ENCODE measurements around the gene SEMA3C. TPM values are rescaled to one million over a fixed set of nuclear protein-coding genes. Genes with fewer than 3 reads are reported as not detected.
A peak's percentile ranks its signal among the peaks of the same experiment; 100 is the strongest.

The SEMA3C gene
- total and polyA plus RNA-seq, 2 donors (not counting 1 experiment from before 2014, with no cell fraction given), result 310 to 322 TPM

DNA sequence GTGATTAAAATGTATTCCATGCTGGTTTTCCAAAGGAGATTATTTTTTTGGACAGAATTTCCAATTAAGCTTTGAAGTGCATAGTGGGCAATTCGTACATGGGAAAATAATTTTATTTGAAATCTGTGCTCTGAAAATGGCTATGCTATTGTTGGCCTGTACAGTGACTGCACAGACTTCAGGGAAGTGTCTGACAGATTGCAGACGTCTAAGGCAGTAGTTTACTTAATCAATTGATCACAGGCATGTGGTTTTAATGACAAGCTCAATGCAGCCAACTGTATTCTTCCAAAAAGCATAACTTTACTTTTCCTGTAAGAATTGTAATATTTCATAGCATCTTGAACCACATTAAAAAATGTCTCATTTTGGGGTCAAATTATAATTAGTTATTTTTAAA lies 102.0 kb downstream of the SEMA3C start:
- Histone ChIP-seq H3K4me3 (replicated peaks in 1 of 4; ENCODE audit: control extremely low read depth in 1 of 4, insufficient read depth in 1 of 4, low read depth in 3 of 4, low read length in 4 of 4) (no peak overlapping the region), H3K9ac (ENCODE audit: insufficient read depth, low read length) (no peak overlapping the region), H3K27me3 (ENCODE audit: control insufficient read depth, insufficient read depth, low read length) (no peaks in the 10 kb centered on the region), H4K20me1 (ENCODE audit: control insufficient read depth, extremely low read depth, insufficient read depth, low read length) (no peaks in the 10 kb centered on the region), H3K4me1 (ENCODE audit: control insufficient read depth, extremely low read depth, insufficient read depth, low read length) (peaks cover 2% of the 10 kb centered on the region), H3K79me2 (ENCODE audit: control insufficient read depth, insufficient read depth, low read length) (no peaks in the 10 kb centered on the region), H3K36me3 (ENCODE audit: control insufficient read depth, insufficient read depth, low read length) (no peaks in the 10 kb centered on the region), H3K27ac (ENCODE audit: insufficient read depth, low read length) (no peak overlapping the region), H3K4me2 (ENCODE audit: extremely low read depth, insufficient read depth, low read length) (no peak overlapping the region), H3K9me3 (ENCODE audit: control insufficient read depth, insufficient read depth, low read depth, low read length) (no peaks in the 10 kb centered on the region), H2AFZ (ENCODE audit: low read length) (no peak overlapping the region)
- no peak for DNase-seq (ENCODE audit: low read depth in 2 of 2)
- TF ChIP-seq CTCF (conservative IDR thresholded peaks at IDR 0.05 in 1 of 2, IDR thresholded peaks at IDR 0.05 in 1 of 2; ENCODE audit: low read depth in 1 of 2, low read length in 2 of 2) (no peak), EZH2 (IDR thresholded peaks at IDR 0.05; ENCODE audit: low read length, missing control alignments) (no peak)

GRCh38 chr7:80815733-80816132 lies 103.1 kb downstream of the SEMA3C start:
- Histone ChIP-seq H4K20me1 (ENCODE audit: control insufficient read depth, extremely low read depth, insufficient read depth, low read length) (no peaks in the 10 kb centered on the region), H3K4me2 (ENCODE audit: extremely low read depth, insufficient read depth, low read length) (no peak overlapping the region), H3K27ac (ENCODE audit: insufficient read depth, low read length) (no peak overlapping the region), H3K9me3 (ENCODE audit: control insufficient read depth, insufficient read depth, low read depth, low read length) (no peaks in the 10 kb centered on the region), H3K4me1 (ENCODE audit: control insufficient read depth, extremely low read depth, insufficient read depth, low read length) (peaks cover 2% of the 10 kb centered on the region), H3K9ac (ENCODE audit: insufficient read depth, low read length) (no peak overlapping the region), H2AFZ (ENCODE audit: low read length) (no peak overlapping the region), H3K4me3 (replicated peaks in 1 of 4; ENCODE audit: control extremely low read depth in 1 of 4, insufficient read depth in 1 of 4, low read depth in 3 of 4, low read length in 4 of 4) (no peak overlapping the region), H3K27me3 (ENCODE audit: control insufficient read depth, insufficient read depth, low read length) (no peaks in the 10 kb centered on the region), H3K36me3 (ENCODE audit: control insufficient read depth, insufficient read depth, low read length) (no peaks in the 10 kb centered on the region), H3K79me2 (ENCODE audit: control insufficient read depth, insufficient read depth, low read length) (no peaks in the 10 kb centered on the region)
- peak in 1 of 2 donors; percentile 36 for DNase-seq (ENCODE audit: low read depth in 2 of 2)
- TF ChIP-seq EZH2 (IDR thresholded peaks at IDR 0.05; ENCODE audit: low read length, missing control alignments), result no peak
- no peak for TF ChIP-seq CTCF (conservative IDR thresholded peaks at IDR 0.05 in 1 of 2, IDR thresholded peaks at IDR 0.05 in 1 of 2; ENCODE audit: low read depth in 1 of 2, low read length in 2 of 2)

- no peaks in the 10 kb centered on the region for H4K20me1 ChIP-seq (ENCODE audit: control insufficient read depth, extremely low read depth, insufficient read depth, low read length)
- TF ChIP-seq EZH2 (IDR thresholded peaks at IDR 0.05; ENCODE audit: low read length, missing control alignments), result no peak
- no peak for TF ChIP-seq CTCF (conservative IDR thresholded peaks at IDR 0.05 in 1 of 2, IDR thresholded peaks at IDR 0.05 in 1 of 2; ENCODE audit: low read depth in 1 of 2, low read length in 2 of 2)
- no peaks in the 10 kb centered on the region for H3K9me3 ChIP-seq (ENCODE audit: control insufficient read depth, insufficient read depth, low read depth, low read length)
- H3K9ac ChIP-seq (ENCODE audit: insufficient read depth, low read length), result no peak overlapping the region
- no peak overlapping the region for H3K4me2 ChIP-seq (ENCODE audit: extremely low read depth, insufficient read depth, low read length)
- no peak overlapping the region for H3K4me3 ChIP-seq (replicated peaks in 1 of 4; ENCODE audit: control extremely low read depth in 1 of 4, insufficient read depth in 1 of 4, low read depth in 3 of 4, low read length in 4 of 4)
- no peaks in the 10 kb centered on the region for H3K27me3 ChIP-seq (ENCODE audit: control insufficient read depth, insufficient read depth, low read length)
- peaks cover 6% of the 10 kb centered on the region for H3K4me1 ChIP-seq (ENCODE audit: control insufficient read depth, extremely low read depth, insufficient read depth, low read length)
- H3K27ac ChIP-seq (ENCODE audit: insufficient read depth, low read length), result no peak overlapping the region
- no peak overlapping the region for H2AFZ ChIP-seq (ENCODE audit: low read length)
- H3K79me2 ChIP-seq (ENCODE audit: control insufficient read depth, insufficient read depth, low read length), result no peaks in the 10 kb centered on the region
- DNase-seq (ENCODE audit: low read depth in 2 of 2), result no peak
- H3K36me3 ChIP-seq (ENCODE audit: control insufficient read depth, insufficient read depth, low read length), result no peaks in the 10 kb centered on the region
These were observed 109.3 kb downstream of the SEMA3C start for GRCh38 chr7:80809545-80809944.
